GM19372 (cell line): ENCODE data around the gene FBXO44.
"Not testable (repeated sequence)": the region's sequence is repeated elsewhere in the genome, so short reads cannot be mapped to it uniquely, and the experiment has no call there.

Source experiments
- ATAC-seq: cut with Tn5 transposase; IDR thresholded peaks from one replicate; pipeline ENCODE4 v1.9.1; 2021; ENCODE audit warnings: mild to moderate bottlenecking, low read depth, moderate library complexity; ENCODE audit not compliant: unreplicated experiment

The FBXO44 gene

GRCh38 chr1:11654137-11654938, at the start of gene FBXO44, which contains the start of gene FBXO2:
Gene FBXO44 (plus strand): TSS chr1:11654877. CDS start chr1:11655836, 959 bp downstream.
Gene FBXO2 (minus strand): TSS chr1:11654429. CDS start chr1:11654340, 89 bp downstream.
- ATAC-seq, result peak; percentile 49

DNA sequence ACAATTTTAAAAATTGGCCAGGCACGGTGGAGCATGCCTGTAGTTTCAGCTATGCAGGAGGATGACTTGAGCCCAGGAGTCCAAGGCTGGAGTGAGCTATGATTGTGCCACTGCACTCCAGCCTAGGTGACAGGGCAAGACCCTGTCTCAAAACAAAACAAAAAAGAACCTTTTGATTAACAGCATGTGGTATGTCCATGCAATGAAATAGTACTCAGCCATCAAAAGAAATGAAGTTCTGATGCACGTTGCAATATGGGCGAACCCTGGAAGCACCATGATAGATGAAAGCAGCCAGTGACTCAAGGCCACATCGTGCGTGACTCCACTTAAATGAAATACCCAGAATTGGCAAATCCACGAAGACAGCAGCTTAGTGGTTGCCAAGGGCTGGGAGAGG, 47.9 kb upstream of the FBXO44 start:
- ATAC-seq, result no peak

DNA sequence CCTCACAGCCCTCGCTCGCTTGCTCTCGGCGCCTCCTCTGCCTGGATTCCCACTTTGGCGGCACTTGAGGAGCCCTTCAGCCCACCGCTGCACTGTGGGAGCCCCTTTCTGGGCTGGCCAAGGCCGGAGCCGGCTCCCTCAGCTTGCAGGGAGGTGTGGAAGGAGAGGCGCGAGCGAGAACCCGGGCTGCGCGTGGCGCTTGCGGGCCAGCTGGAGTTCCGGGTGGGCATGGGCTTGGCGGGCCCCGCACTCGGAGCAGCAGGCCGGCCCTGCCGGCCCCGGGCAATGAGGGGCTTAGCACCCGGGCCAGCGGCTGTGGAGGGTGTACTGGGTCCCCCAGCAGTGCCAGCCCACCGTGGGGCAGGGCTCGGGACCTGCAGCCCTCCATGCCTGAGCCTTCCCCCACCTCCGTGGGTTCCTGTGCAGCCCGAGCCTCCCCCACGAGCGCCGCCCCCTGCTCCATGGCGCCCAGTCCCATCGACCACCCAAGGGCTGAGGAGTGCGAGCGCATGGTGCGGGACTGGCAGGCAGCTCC, 46.0 kb upstream of the FBXO44 start:
- ATAC-seq, result not testable (repeated sequence)

DNA sequence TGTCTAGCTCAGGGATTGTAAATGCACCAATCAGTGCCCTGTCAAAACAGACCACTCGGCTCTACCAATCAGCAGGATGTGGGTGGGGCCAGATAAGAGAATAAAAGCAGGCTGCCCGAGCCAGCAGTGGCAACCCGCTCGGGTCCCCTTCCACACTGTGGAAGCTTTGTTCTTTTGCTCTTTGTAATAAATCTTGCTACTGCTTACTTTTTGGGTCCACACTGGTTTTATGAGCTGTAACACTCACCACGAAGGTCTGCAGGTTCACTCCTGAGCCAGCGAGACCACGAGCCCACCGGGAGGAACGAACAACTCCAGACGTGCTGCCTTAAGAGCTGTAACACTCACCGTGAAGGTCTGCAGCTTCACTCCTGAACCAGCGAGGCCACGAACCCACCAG, 45.3 kb upstream of the FBXO44 start:
- not testable (repeated sequence) for ATAC-seq

GRCh38 chr1:11610629-11611180, 44.0 kb upstream of the FBXO44 start:
- no peak for ATAC-seq

GRCh38 chr1:11611638-11612327, 42.9 kb upstream of the FBXO44 start:
- no peak for ATAC-seq

GRCh38 chr1:11613347-11613746, 41.3 kb upstream of the FBXO44 start:
- no peak for ATAC-seq

DNA sequence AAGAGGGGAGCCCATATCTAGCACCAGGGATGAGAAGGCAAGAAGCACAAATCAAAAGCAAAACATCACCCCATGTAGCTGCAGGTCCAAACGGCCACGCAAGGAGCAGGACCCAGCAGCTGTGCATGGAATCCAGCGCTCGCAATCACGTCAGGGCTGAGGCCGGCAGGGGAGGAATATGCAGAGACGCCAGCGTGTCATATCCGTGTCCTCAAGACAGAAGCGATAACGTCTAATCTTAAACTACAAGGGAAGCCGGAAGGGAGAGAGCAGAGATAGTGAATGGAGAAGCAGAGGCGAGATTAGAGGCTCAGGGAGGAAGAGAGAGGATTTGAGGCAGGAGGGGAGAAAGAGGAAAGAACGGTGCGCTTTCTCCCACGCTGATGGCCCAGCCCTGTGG, 39.6 kb upstream of the FBXO44 start:
- no peak for ATAC-seq

- no peak for ATAC-seq
These were observed 37.9 kb upstream of the FBXO44 start for GRCh38 chr1:11616766-11617165.

DNA sequence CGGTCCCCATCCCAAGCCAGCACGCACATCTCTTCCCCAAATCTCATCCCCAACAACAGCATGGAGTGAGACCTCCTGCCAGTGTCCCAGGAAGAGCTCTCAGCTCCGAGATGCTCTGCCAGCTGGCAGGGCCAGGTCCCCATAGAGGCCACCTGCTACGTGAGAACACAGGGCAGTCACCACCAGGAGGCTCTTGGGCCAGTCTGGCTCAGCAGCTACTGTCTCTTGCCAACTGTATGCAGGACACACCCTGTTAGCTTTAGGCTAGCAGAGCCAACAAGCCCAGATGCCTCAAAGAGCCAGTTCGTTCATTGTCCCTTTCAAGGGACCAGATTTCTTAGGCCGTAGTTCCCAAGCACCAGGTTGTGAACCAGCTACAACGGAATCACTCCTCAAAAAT, 37.4 kb upstream of the FBXO44 start:
- no peak for ATAC-seq

GRCh38 chr1:11617741-11618140, 36.9 kb upstream of the FBXO44 start:
- no peak for ATAC-seq

DNA sequence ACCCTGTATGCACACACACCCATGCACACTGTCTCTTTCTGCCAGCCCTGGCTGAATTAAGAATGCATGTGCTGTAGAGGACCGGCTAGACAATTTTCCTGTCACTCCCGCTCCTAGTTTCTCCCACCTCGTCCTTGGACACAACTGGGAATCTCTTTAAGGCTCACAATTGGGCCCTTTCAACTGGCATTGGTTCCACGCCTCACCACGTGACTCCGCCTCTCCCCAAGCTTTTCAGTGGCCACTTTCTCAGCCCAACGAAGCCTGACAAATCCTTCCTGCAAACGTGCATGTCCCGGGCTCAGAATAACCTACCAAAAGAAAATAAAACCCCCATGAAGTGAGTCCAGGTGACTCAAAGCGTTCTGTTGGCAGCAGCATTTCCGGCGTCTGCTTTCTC, 34.3 kb upstream of the FBXO44 start:
- no peak for ATAC-seq

- no peak for ATAC-seq
These were observed 33.8 kb upstream of the FBXO44 start for GRCh38 chr1:11620924-11621323.

GRCh38 chr1:11622398-11622797, 32.3 kb upstream of the FBXO44 start:
- ATAC-seq, result no peak

DNA sequence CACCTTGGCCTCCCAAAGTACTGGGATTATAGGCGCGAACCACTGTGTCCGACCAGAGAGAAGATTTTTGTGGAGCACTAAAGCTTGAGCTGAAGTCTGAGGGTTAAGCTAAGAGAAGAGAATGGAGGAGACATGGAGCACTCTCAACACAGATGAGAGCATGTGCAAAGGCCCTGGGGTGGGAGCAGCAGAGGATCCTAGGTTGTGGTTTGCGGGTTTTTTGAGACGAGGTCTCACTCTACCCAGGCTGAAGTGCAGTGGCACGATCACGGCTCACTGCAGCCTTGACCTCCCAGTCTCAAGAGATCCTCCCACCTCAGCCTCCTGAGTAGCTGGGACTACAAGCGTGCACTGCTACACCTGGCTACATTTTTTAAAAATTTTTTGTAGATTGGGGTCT, 31.0 kb upstream of the FBXO44 start:
- ATAC-seq, result no peak

GRCh38 chr1:11626551-11626950, 28.1 kb upstream of the FBXO44 start:
- ATAC-seq, result no peak

- ATAC-seq, result no peak
These were observed 25.9 kb upstream of the FBXO44 start for GRCh38 chr1:11628767-11629166.

DNA sequence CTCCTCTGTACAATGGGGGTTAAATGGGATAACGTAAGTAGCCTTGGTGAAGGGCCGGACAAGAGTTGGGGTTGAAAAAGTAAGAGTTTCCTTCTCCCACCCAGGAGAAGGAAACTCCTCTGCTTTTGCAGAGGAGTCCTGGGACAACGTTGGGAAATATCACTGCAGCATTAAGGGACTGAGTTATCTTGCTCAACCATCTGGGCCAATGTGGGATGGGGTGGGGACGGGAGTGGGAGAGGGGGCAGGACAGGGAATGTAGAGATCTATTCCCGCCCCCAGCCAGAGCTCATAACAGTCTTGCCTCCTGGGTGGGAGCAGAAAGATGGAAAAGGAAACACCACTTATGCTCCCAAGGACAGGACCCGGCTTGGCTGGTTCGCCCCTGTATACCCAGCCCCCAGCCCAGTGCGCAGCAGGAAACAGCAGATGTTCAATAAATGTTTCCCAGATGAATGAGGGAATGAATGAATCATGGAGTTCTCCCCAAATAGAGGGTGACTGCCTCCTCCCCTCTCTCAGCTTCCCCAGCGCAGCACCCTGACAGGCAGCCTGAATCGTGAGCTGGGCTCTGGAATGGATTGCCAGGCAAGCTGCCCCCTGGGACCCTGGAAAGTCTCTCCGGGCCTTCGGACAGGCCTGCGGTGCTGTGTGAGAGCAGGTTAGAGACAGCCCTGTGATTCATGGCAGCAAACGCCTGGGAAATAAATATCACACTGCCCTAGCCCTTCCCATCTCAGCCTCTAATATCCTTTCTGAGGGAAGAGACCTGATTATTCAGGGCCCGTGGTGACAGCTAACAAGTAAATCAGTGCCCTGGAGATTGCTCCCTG, 25.3 kb upstream of the FBXO44 start:
- ATAC-seq, result no peak

DNA sequence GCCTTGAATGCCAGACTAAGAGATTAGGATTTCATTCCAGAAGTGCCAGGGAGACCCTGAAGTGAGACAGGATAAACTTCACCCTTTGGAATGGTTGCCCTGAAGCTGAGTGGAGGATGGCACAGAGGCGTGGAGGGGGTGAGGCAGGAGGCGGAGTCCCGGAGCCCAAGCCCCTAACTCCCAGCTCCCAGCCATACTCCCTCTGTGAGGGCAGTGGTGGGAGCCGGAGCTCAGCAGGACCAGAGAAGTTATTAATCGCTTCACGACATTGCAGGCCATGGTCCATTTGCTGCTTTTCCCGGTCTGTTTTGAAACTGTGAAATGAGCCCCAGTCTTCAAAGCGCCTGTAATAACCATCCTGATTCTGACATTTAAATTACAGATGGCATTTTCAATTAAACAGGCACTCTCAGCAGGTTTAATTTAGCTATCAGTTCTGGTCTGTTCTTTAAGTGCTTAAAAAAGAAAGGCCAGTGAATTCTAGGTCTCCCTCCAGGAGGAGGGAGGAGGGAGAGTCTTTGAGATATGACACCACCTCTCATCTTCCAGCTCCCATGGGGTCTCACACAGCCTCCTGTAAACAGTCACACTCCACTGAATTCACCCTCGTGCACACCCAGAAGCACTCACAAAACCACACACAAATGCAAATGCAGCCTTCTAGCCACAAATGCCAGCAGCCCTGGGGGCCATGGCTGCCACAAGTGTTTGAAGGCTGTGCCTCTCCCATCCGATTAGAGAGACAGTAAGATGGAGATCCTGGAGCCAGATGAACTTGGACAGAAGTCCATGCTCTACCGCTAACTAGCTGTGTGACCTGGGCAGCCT, 20.1 kb upstream of the FBXO44 start:
- no peak for ATAC-seq

DNA sequence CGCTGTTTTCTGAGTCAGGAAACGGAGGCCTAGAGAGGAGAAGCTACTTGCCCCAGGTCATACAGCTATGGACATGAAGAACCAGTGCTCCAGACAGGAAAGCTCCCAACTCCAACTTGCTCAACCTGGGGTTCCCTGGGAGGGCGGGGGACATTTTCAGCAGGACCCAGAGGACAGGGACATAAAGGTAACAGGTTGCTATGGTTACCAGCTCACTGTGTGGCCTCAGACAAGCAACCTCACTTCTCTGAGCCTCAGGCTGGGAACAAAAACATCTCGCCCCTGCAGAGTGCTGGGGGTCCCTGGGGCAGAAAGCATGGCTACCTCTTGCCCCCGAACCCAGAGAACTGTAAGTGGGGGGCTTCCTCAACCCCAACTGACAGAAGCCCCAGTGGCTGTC, 16.6 kb upstream of the FBXO44 start:
- no peak for ATAC-seq
